NCI-H1930 (cell line): ENCODE data around the gene AUTS2.

ENCODE experiments used
- DNase-seq, 2 experiments: peaks; one replicate each; lab custom pipeline; 2025; lab: John Stamatoyannopoulos, UW

AUTS2 gene

DNA sequence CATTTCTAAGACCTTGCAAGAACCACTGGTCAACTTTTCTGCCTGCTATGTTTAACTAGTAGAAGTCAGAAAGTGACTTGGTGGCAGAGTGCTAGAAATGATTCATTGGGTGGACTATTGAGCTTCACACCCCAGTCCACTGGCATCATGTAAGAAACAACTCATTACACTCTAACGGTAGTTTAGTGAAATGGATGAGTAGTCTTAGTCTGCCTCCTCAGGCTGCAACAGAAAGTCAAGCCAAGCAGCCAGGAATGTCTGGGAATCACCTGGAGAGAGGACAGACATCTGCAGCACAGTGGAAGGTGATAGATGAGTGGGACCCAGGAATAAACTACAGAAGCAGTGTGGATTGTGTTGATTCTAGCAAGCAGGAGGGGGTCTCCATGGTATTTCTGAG is 125.4 kb downstream of the AUTS2 start:
- no peak for DNase-seq

DNA sequence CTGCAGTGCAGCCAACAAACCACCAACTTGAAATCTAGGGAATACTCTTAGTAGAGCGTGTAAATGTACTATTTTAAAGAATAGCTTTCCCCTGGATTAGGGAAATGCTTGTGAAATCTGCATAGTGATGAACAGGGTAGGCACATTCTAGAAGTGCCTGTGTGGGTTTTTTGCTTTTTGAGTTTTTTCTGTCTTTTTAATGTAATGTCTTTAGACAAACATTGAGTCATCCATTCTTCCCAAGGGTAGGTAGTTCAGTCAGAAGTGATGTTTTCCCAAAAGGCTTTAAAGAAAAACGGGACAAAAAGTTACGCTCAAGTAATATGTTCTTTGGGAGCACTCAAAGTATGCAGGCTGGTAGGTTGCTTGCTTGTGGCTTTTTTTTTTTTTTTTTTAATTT is 130.0 kb downstream of the AUTS2 start:
- no peak for DNase-seq

DNA sequence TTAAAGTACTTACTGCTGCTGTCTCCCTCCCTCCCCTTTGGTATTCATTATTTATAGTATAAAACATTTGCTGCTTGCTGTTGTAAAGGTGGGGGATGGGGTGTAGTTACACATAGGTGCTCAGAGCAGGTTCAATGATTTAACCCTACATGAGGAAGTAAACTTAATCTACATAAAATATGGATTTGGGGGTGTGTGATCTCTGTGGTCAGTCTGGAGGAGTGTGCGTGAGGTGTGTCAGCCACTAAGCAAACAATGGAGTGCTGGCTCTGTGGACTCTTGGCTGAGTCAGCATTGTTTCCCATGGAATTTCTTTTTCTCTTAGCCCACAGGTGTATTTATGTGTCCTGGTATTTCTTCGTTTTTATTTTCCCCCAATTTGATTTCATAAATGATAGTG is 133.9 kb downstream of the AUTS2 start:
- DNase-seq: no peak

- DNase-seq: no peak
Observed at GRCh38 chr7:69735582-69735981, 137.3 kb downstream of the AUTS2 start.

GRCh38 chr7:69736126-69736810 is 138.0 kb downstream of the AUTS2 start:
- DNase-seq: no peak

DNA sequence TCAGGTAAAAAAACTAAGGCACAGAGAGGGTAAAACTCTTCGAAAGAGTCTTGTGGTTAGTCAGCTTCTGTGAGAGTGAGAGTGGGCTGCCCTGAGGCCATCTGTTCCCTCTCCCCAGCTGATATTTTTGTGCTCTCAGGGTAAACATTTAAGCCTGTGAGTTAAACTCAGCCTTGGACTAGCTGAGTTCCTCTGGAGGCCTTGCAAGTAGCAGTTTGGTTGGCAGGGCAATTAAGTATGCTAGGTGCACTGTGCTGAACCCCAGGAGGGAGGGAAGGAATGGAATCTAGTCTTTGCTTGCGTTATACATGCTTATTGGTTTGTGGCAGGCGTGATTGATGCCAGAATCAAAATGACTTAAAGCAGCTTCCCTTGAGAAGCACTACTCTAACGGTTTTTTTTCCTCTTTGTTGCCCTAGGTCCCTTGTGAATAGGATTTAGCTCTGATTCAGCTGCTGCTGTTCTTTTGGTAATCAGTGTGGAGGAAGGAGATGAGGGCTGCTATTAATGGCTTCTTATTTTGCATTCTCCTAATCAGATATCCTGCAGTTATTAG is 140.2 kb downstream of the AUTS2 start:
- DNase-seq: no peak

- DNase-seq: no peak
Observed at GRCh38 chr7:69739190-69739589, 140.9 kb downstream of the AUTS2 start.

DNA sequence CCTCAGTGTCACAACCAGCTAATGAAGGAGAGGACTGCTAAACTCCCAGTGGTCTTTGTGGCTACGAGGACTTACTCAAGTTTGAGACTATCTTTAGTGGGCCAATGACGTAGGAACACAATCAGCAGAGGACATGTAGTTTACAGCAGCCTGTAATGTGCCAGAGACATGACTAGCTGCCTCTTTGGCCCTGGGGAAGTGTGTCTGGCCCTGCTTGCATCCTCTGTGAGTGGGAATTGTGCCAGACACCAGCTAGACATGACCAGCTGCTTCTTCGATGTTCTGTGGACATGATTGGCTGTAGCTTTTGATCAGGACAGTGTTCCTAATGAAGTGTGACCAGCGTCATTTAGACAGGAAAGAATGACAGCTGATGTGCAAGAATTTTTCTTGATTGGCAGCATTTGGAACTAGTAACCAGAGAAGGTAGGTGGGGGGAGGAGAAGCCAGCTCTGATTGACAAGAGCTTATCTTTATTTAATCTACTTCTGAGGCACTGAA is 141.7 kb downstream of the AUTS2 start:
- DNase-seq: no peak

DNA sequence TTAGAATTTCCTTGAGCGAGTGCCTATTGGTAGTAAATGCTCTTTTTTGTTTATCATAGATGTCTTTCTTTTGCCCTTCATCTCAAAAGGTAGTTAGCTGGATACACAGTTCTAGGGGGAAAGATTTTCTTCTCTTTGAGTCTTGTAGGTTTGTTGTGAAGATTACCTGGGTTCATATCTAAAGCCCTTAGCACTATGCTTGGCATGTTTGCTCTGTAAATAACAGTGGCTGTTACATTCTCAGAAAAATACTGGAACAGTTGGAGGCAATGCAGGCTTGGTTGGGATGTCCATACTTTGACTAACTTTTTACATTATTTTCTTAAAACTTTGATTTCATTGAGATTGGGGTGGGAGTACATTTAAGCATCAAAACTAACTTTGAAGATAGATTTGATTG is 144.0 kb downstream of the AUTS2 start:
- no peak for DNase-seq

DNA sequence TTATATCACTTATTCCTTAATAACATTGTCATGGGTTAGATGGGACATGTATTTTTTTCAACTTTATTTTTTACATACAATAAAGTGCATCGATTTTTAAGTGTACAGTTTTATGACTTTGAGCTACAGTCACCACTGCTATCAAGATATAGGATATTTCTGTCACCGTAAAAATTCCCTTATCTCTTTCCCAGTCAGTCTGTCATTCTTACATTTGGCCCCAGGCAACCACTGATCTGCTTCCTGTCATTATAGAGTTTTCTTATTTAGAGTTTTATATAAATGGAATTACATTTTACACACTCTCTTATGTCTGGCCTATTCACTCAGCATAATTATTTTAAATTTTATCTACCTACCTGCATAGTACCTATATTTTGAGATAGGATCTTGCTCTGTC is 145.2 kb downstream of the AUTS2 start:
- DNase-seq: no peak

DNA sequence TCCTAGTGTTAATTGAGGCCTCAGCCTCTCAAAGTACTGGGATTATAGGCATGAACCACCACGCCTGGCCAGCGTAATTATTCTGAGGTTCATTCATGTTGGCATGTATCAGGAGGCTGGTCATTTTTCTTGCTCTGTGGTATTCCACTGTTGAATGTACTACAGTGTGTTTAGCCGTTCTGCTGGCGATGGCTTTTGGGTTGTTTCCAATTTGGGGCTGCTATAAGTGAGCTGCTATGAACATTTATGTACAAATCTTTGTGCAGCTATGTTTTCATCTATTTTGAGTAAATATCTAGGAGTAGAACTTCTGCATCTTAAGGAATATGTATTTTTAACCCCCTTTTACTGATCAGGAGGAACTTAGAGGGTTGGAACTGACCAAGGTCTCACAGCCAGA is 145.8 kb downstream of the AUTS2 start:
- no peak for DNase-seq

- DNase-seq: no peak
Observed at GRCh38 chr7:69746383-69746782, 148.1 kb downstream of the AUTS2 start.

GRCh38 chr7:69747144-69747543 is 148.9 kb downstream of the AUTS2 start:
- DNase-seq: no peak

DNA sequence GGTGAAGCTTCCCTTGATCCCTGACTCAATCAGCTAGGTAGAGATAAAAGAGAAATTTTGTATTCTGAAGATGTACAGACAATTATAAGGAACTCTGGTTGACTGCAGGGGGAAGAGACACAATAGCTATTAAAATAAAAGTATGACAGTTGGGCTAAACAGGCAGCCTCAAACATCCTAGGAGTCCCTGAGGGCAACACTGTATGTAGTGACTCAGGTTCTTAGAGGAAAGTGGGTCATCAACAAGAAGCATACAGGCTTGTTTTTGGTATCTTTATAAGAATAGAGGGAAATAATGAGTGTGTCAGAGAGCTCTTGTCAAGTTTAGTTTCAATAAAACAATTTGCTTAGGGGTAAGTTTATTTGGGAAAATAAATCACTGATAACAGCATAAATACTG is 150.3 kb downstream of the AUTS2 start:
- DNase-seq: no peak

DNA sequence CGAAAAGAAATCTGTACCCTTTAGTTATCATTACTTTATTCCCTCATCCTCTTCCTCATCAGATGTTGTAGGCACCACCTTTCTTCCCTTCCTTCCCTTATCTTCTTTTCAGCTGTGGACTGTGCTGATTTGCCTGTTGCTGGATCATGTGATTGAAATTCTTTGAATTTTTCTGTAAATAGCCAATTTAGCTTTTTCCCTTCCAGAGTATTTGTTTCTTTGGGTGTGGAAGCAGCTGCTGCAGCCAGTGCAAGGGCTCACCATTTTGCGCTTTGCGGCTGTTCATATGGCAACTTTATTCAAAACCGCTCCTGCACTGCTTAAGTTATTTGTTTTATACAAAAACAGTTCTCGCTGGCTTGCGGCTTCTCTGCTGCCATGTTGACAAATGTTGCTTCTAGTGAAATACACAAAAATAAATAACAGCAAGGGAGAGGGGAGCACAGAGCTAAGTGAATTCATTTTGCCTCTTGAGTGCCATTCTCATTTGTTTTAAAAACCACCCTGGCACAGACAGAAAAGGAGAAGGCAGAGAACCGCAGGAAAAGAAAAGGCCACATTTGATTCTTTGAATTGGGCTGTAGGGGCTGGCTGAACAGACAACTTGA is 151.2 kb downstream of the AUTS2 start:
- DNase-seq: no peak

DNA sequence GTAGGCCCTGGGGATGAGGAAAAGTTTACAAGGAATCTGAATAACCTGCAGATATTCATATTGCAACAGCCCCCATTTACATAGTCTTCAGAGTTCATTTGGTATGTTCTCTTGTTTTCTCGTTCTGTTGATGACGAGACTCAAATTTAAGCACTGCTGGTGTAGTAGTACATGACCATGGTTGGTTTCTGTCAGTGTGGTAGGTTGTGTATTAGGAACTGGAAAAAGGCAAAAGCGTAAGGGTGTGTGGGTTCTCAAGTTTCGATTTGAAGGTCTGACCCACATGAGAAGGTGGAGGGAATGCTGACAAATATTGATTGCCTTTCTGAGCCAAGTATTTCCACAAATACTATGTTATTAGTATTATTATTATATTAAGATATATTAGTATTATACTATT is 151.7 kb downstream of the AUTS2 start:
- no peak for DNase-seq

GRCh38 chr7:69751026-69751425 is 152.8 kb downstream of the AUTS2 start:
- DNase-seq: peak; percentile 36 to 41

DNA sequence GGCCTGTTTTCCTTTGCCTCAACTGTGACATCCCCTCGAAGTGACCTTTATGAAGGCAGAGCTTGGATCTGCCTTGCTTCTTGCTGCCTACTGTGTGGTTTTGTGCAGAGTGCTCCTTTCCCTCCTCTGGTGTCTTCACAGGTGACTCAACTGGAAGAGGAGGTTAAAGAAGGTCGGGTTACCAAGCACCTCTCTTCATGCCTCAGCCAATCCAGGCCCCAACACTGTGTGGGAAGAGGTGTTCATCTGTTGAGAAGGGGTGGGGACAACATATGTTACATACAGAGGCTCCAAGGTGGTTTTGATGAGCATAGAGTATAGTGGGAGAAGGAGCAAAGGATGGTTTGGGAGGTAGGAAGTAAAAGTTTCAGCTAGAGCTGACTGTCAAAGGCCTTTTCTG is 155.7 kb downstream of the AUTS2 start:
- DNase-seq: no peak

- DNase-seq: no peak
Observed at GRCh38 chr7:69754476-69754875, 156.2 kb downstream of the AUTS2 start.

GRCh38 chr7:69756235-69756634 is 158.0 kb downstream of the AUTS2 start:
- no peak for DNase-seq

- no peak for DNase-seq
Observed at GRCh38 chr7:69757528-69757927, 159.3 kb downstream of the AUTS2 start.

DNA sequence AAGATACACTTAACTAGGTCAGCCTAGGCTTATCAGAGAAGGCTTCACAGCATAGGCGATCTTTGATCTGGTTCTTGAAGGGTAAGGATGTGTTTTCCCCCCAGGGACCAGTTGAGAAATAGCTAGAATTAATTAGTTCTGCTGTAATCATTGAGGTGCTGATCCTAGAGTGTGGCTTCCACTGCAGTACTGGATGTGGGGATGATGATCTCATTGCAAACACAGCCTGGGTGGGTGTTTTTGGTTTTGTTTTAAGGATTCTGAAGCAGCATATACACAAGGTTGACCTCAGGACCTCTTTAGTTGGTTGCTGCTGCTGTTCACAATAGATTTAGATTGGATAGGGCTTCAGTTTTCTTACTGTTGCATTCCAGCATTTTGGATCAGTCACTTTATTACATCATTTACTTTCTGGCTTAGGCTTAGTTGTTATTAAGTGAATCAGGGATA is 159.7 kb downstream of the AUTS2 start:
- no peak for DNase-seq

GRCh38 chr7:69759373-69759772 is 161.1 kb downstream of the AUTS2 start:
- no peak for DNase-seq
